HG02840 (cell line): ENCODE data around the gene SOD2.
"Not testable (repeated sequence)": the region's sequence is repeated elsewhere in the genome, so short reads cannot be mapped to it uniquely, and the experiment has no call there.

Source experiments
- ATAC-seq: cut with Tn5 transposase; IDR thresholded peaks from one replicate; pipeline ENCODE4 v1.9.1; 2021; ENCODE audit warnings: mild to moderate bottlenecking, moderate library complexity, moderate number of reproducible peaks; ENCODE audit not compliant: unreplicated experiment, low FRiP score

The SOD2 gene

DNA sequence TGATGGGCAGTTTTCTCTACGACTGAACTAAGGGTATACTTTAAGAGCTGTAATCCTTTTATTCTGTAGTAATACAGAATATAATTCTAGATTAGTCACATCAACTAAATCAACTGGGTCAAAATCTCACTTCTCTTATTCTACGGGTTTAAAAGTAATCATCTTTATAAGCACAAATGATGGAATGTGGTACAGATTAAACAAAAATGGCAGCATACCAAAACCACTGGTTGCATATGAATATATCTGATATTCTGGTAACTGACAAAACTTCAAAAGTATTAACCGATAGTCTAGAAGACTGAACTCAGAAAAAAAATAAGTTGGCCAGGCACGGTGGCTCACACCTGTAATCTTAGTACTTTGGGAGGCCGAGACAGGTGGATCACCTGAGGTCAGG is 7.0 kb downstream of the SOD2 start:
- no peak for ATAC-seq

DNA sequence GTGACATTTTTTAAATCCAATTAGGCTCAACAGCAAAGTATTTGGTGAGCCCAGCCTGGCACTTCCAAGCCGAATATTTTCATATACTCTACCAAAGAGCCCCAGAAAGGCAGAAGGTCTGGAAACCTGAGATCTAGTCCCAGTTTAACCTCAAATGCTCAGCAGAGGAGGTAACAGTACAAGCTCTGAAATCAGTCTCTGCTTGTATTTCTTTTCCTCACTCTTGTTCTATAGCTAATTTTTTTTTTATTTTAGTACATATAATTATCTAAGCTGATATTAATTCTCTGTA is 9.1 kb downstream of the SOD2 start:
- ATAC-seq, result no peak

- ATAC-seq, result no peak
These were observed 10.2 kb downstream of the SOD2 start for GRCh38 chr6:159682810-159683209.

DNA sequence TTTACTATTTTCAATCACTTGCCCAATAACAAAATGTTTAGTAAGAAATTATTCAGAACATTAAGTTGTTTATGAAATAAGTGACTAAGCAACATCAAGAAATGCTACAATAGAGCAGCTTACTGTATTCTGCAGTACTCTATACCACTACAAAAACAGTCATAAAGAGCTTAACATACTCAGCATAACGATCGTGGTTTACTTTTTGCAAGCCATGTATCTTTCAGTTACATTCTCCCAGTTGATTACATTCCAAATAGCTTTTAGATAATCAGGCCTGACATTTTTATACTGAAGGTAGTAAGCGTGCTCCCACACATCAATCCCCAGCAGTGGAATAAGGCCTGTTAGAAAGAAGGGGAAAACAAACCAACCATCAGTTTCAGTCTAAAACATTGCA is 10.7 kb downstream of the SOD2 start:
- ATAC-seq, result no peak

- ATAC-seq, result no peak
These were observed 11.7 kb downstream of the SOD2 start for GRCh38 chr6:159681191-159681880.

GRCh38 chr6:159680104-159680503 is 12.9 kb downstream of the SOD2 start:
- no peak for ATAC-seq

- no peak for ATAC-seq
These were observed 13.7 kb downstream of the SOD2 start for GRCh38 chr6:159679091-159680077.

- ATAC-seq, result no peak
These were observed 14.5 kb downstream of the SOD2 start for GRCh38 chr6:159678574-159678973.

DNA sequence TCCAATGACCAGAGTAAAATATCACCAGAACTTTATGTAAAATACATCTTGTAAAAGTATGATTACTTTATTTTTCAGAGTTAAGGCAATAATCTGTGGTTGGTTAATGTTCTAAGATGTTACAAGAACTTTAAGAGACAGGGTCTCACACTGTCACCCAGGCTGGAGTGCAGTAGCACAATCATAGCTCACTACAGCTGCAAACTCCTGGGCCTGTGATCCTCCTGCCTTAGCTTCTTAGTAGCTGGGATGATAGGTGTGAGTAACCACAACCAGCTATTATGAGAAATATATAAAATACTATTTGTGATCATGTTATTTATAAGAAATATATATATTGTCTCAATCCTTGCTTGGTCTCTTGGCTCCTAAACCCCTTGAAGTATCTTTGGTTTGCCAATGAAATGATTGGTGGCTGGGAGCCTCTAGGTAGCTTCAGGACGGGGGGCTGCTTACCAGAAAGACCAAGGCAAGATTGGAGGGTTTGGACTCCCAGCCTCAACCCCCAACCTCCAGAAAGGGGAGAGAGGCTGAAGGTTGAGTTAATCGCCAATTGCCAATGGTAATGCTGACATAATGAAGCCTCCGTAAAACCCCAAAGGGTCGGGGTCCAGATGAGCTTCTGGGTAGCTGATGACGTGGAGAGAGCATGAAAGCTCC is 15.4 kb downstream of the SOD2 start:
- ATAC-seq, result no peak

DNA sequence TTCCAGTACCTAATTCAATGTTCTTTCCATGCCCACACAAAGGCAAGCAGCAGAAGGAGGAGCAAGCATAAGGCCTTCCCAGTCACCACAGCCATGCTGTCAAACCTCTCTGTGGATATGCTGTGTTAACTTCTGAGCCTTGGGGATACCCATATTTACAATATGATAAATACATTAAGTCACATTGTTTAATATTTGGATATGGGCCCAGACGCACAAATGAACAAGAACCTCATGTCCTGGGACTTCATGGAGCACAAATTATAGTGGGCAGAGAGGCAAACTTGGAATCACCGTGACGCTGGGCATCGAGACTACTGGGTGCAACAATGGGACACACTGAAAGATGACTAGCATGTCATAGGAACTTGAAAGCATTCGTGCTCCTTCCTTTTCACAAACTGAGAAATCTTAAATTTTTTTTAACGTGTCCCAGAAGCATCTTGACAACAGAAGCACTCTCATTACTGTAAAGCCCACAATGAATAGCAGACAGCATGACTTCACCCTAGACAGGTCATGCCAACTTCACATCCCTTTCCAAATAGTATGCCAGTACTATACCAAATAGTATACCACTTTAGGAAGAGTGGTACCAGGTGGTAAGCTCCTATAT is 16.0 kb downstream of the SOD2 start:
- ATAC-seq, result no peak

- ATAC-seq, result not testable (repeated sequence)
These were observed 16.8 kb downstream of the SOD2 start for GRCh38 chr6:159676236-159676635.

GRCh38 chr6:159665868-159666635 is 27.0 kb downstream of the SOD2 start:
- no peak for ATAC-seq

DNA sequence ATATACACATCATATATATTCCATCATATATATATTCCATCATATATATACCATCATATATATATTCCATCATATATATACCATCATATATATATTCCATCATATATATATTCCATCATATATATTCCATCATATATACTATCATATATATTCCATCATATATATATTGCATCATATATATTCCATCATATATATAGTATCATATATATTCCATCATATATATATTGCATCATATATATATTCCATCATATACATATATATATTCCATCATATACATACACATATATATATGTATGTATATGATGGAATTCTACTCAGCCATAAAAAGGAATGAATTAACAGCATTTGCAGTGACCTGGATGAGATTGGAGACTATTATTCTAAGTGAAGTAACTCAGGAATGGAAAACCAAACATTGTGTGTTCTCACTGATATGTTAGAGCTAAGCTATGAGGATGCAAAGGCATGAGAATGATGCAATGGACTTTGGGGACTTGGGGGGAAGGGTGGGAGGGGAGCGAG is 29.6 kb downstream of the SOD2 start:
- ATAC-seq, result not testable (repeated sequence)

DNA sequence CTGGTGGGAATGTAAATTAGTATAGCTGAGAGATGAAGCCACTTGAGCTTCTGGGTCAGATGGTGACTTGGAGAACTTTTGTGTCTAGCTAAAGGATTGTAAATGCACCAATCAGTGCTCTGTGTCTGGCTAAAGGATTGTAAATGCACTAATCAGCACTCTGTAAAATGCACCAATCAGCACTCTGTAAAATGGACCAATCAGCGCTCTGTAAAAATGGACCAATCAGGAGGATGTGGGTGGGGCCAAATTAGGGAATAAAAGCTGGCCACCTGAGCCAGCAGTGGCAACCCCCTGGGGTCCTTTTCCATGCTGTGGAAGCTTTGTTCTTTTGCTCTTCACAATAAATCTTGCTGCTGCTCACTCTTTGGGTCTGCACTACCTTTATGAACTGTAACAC is 31.1 kb downstream of the SOD2 start:
- ATAC-seq, result not testable (repeated sequence)

DNA sequence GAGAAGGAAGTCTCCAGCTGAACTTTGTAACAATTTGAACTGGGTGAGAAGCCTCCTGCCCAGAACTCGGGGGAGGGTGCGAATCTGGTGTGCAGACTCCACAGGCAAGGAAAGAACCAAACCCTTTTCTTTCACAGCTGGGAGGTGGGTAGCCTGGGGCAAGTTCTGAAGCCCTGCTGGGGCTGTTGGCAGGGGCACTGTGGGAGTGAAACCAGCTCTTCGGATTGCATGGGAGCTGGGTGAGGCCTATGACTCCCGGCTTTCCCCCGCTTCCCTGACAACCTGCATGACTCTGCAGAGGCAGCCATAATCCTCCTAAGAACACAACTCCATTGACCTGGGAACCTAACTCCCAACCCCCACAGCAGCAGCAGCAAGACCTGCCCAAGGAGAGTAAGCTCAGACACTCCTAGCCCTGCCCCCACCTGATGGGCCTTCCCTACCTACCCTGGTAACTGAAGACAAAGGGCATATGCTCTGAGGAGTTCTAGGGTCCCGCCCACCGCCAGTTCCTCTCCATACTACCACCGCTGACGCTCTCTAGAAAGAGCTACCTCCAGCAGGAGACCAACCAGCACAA is 37.5 kb downstream of the SOD2 start:
- ATAC-seq, result no peak

GRCh38 chr6:159654483-159655098 is 38.5 kb downstream of the SOD2 start:
- no peak for ATAC-seq

GRCh38 chr6:159650314-159650713 is 42.7 kb downstream of the SOD2 start:
- no peak for ATAC-seq

DNA sequence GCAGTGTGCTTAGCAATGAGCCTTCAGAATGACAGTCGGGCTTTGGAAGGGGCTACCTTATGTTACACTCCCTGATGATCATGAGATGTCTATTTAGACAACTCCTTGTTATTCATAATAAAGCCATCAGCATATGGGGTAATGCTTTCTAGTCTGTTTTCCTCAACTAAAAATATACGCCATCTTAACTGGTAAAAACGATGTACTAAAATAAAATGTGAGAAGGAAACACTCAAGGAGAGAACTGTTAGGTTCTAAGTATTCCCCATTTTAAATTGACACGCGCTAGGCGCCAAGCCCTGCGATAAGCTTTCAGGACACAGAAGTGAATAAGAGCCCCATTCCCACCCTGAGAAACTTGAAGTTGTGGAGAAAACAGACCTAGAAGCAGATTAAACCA is 43.6 kb downstream of the SOD2 start:
- ATAC-seq, result no peak

- peak; percentile 85 for ATAC-seq
These were observed 46.3 kb downstream of the SOD2 start for GRCh38 chr6:159646733-159647132.
